GM23338 (cell line): ENCODE data around the gene RIT2. TPM values are rescaled to one million over a fixed set of nuclear protein-coding genes. Genes with fewer than 3 reads are reported as not detected.

Source experiments
- ATAC-seq: fragments of 200-7000 bp; cut with Tn5 transposase; 3 replicates; pipeline ENCODE4 v1.9.1; 2020
- DNase-seq: peaks from one replicate; pipeline ENCODE4 v3.0.0-alpha.2; 2015; ENCODE audit warnings: low spot score
- H2AFZ ChIP-seq: fragments of 200-600 bp; sonication (generic); 2 replicates; pipeline ENCODE4 v1.8.0; 2016; ENCODE audit warnings: antibody characterized with exemption, mild to moderate bottlenecking, moderate library complexity
- H3F3A ChIP-seq: fragments of 200-600 bp; sonication (generic); replicated peaks from 2 replicates; pipeline ENCODE4 v1.8.0; 2017; ENCODE audit warnings: antibody characterized with exemption, mixed run types, low read depth
- H3K27ac ChIP-seq: fragments of 200-600 bp; sonication (generic); 2 replicates; pipeline ENCODE4 v1.6.1; 2016; ENCODE audit warnings: low read depth
- H3K27me3 ChIP-seq: fragments of 200-600 bp; sonication (generic); 2 replicates; pipeline ENCODE4 v1.8.0; 2016; ENCODE audit warnings: mild to moderate bottlenecking, mixed run types, moderate library complexity; ENCODE audit not compliant: insufficient read depth
- H3K36me3 ChIP-seq: fragments of 200-600 bp; sonication (generic); 2 replicates; pipeline ENCODE4 v1.8.0; 2016; ENCODE audit warnings: mild to moderate bottlenecking; ENCODE audit not compliant: insufficient read depth
- H3K4me1 ChIP-seq: fragments of 200-600 bp; sonication (generic); 2 replicates; pipeline ENCODE4 v1.8.0; 2016; ENCODE audit warnings: mild to moderate bottlenecking, moderate library complexity; ENCODE audit not compliant: insufficient read depth
- H3K4me2 ChIP-seq: fragments of 200-600 bp; sonication (generic); 2 replicates; pipeline ENCODE4 v1.7.1; 2017; ENCODE audit warnings: mixed run types
- H3K4me3 ChIP-seq: fragments of 200-600 bp; sonication (generic); 2 replicates; pipeline ENCODE4 v1.6.1; 2016; ENCODE audit warnings: mixed run types
- H3K79me2 ChIP-seq: fragments of 200-600 bp; sonication (generic); replicated peaks from 2 replicates; pipeline ENCODE4 v1.8.0; 2017; ENCODE audit warnings: mild to moderate bottlenecking; ENCODE audit not compliant: insufficient read depth
- H3K9me2 ChIP-seq: fragments of 200-600 bp; sonication (generic); 2 replicates; pipeline ENCODE4 v1.8.0; 2017; ENCODE audit not compliant: insufficient read depth
- H4K20me1 ChIP-seq: fragments of 200-600 bp; sonication (generic); replicated peaks from 2 replicates; pipeline ENCODE4 v1.8.0; 2017; ENCODE audit warnings: mild to moderate bottlenecking; ENCODE audit not compliant: insufficient read depth
- H3K27ac Mint-ChIP-seq: 2 replicates; pipeline ENCODE4 v1.8.0; 2020; ENCODE audit warnings: inconsistent platforms, mild to moderate bottlenecking, moderate library complexity, mixed read lengths
- H3K27me3 Mint-ChIP-seq: 3 replicates; pipeline ENCODE4 v1.8.0; 2022; ENCODE audit warnings: low read depth, mild to moderate bottlenecking, moderate library complexity, mixed read lengths, inconsistent platforms; ENCODE audit not compliant: insufficient read depth, poor library complexity
- H3K36me3 Mint-ChIP-seq: 3 replicates; pipeline ENCODE4 v1.8.0; 2021; ENCODE audit warnings: low read depth, mild to moderate bottlenecking, inconsistent platforms, moderate library complexity, mixed read lengths
- H3K4me1 Mint-ChIP-seq: 3 replicates; pipeline ENCODE4 v1.8.0; 2020; ENCODE audit warnings: mild to moderate bottlenecking, inconsistent platforms, mixed read lengths
- H3K4me3 Mint-ChIP-seq: 3 replicates; pipeline ENCODE4 v1.8.0; 2021; ENCODE audit warnings: moderate library complexity, mild to moderate bottlenecking, inconsistent platforms, mixed read lengths
- H3K9me3 Mint-ChIP-seq: 3 replicates; pipeline ENCODE4 v1.8.0; 2020; ENCODE audit warnings: moderate library complexity, mild to moderate bottlenecking, inconsistent platforms, mixed read lengths
- CREB1 ChIP-seq: fragments of 250-450 bp; sonication (Bioruptor Pico); IDR thresholded peaks from 2 replicates; pipeline ENCODE4 v1.5.0; 2020; ENCODE audit warnings: low read depth, mild to moderate bottlenecking, moderate library complexity
- CTCF ChIP-seq, 2 experiments: fragments of 200-600 bp in 1 of 2; sonication (generic) in 1 of 2; conservative IDR thresholded peaks; 2 replicates each; pipeline versions ENCODE4 v1.5.1 to v1.6.1; 2016 to 2017; ENCODE audit warnings: antibody characterized with exemption in 2 of 2, low read depth in 2 of 2, mild to moderate bottlenecking in 2 of 2, moderate library complexity in 1 of 2
- ETS1 ChIP-seq: IDR thresholded peaks from 2 replicates; pipeline ENCODE4 v1.6.1; 2016; ENCODE audit warnings: antibody characterized with exemption
- EZH2 ChIP-seq: fragments of 200-600 bp; sonication (generic); IDR thresholded peaks from one replicate; pipeline ENCODE4 v1.8.0; 2017; ENCODE audit warnings: antibody characterized with exemption, mild to moderate bottlenecking, low read depth; ENCODE audit not compliant: unreplicated experiment
- EZH2phosphoT487 ChIP-seq: fragments of 200-600 bp; sonication (generic); IDR thresholded peaks from one replicate; pipeline ENCODE4 v1.8.1; 2018; ENCODE audit warnings: antibody characterized with exemption; ENCODE audit not compliant: unreplicated experiment
- JUNB ChIP-seq: IDR thresholded peaks from one replicate; pipeline ENCODE4 v1.6.1; 2016; ENCODE audit warnings: antibody characterized with exemption; ENCODE audit not compliant: unreplicated experiment
- NANOG ChIP-seq: IDR thresholded peaks from 2 replicates; pipeline ENCODE4 v1.6.1; 2016; ENCODE audit warnings: antibody characterized with exemption, borderline replicate concordance
- POLR2AphosphoS5 ChIP-seq: IDR thresholded peaks from 2 replicates; pipeline ENCODE4 v1.6.1; 2016; ENCODE audit warnings: antibody characterized with exemption, low read depth
- REST ChIP-seq: IDR thresholded peaks from one replicate; pipeline ENCODE4 v1.6.1; 2018; ENCODE audit warnings: antibody characterized with exemption; ENCODE audit not compliant: unreplicated experiment
- STAT1 ChIP-seq: IDR thresholded peaks from one replicate; pipeline ENCODE4 v1.6.1; 2016; ENCODE audit warnings: antibody characterized with exemption; ENCODE audit not compliant: unreplicated experiment
- ZNF114 ChIP-seq: fragments of 250-450 bp; sonication (Bioruptor Pico); IDR thresholded peaks from 2 replicates; pipeline ENCODE4 v1.5.0; 2020; ENCODE audit warnings: mild to moderate bottlenecking, moderate library complexity
- ZNF331 ChIP-seq: fragments of 250-450 bp; sonication (Bioruptor Pico); IDR thresholded peaks from 2 replicates; pipeline ENCODE4 v1.5.0; 2020; ENCODE audit warnings: low read depth, mild to moderate bottlenecking, moderate library complexity
- ZNF462 ChIP-seq: fragments of 250-450 bp; sonication (Bioruptor Pico); IDR thresholded peaks from 2 replicates; pipeline ENCODE4 v1.5.0; 2020; ENCODE audit warnings: mild to moderate bottlenecking, moderate library complexity
- polyA plus RNA-seq: library from polyadenylated mRNA; unstranded; fragments of >200 nt; fragmentation: Nextera tagmentation; extraction: Ambion mirVana; gene quantifications from 2 replicates; pipeline ENCODE4 v1.2.1, GENCODE V29; 2016
- total RNA-seq: library from RNA; depleted of rRNA; stranded (reverse); fragments of >200 nt; shearing (Covaris generic); gene quantifications from 2 replicates; pipeline ENCODE4 v1.2.3, GENCODE V29; 2014

Gene RIT2
- total and polyA plus RNA-seq, 2 experiments from 2014 or later, result 1.9 to 8.8 TPM

GRCh38 chr18:42941860-42942259 is 173.6 kb downstream of the RIT2 start:
- Histone ChIP-seq H3K27ac (no peak overlapping the region), H4K20me1 (no peaks in the 10 kb centered on the region), H3K4me1 (peaks cover 21% of the 10 kb centered on the region), H3K4me3 (no peak overlapping the region), H3K27me3 (no peaks in the 10 kb centered on the region), H3K79me2 (no peaks in the 10 kb centered on the region), H3K4me2 (no peak overlapping the region), H3K36me3 (no peaks in the 10 kb centered on the region), H2AFZ (no peak overlapping the region), H3F3A (no peaks in the 10 kb centered on the region), H3K9me2 (peaks cover 5% of the 10 kb centered on the region; the same call in 1 of the 2 replicates)
- Mint-ChIP-seq H3K4me3 (no peak overlapping the region), H3K4me1 (peaks cover 14% of the 10 kb centered on the region), H3K9me3 (peaks cover 2% of the 10 kb centered on the region; the same call in 1 of the 3 replicates), H3K36me3 (peaks cover 17% of the 10 kb centered on the region; the same call in 2 of the 3 replicates), H3K27ac (no peak overlapping the region), H3K27me3 (peaks cover 2% of the 10 kb centered on the region)
- no peak for TF ChIP-seq EZH2
- no peak for TF ChIP-seq ZNF331 (CRISPR knock-in tag)
- TF ChIP-seq ZNF462 (CRISPR knock-in tag), result no peak
- TF ChIP-seq NANOG, result no peak
- no peak for TF ChIP-seq REST
- no peak for TF ChIP-seq POLR2AphosphoS5
- TF ChIP-seq EZH2phosphoT487, result no peak
- TF ChIP-seq ZNF114 (CRISPR knock-in tag), result no peak
- TF ChIP-seq ETS1, result no peak
- no peak for TF ChIP-seq CREB1 (CRISPR knock-in tag)
- no peak for TF ChIP-seq STAT1
- no peak for TF ChIP-seq CTCF (conservative IDR thresholded peaks at IDR 0.05; ENCODE audit: low read depth in 2 of 2)
- TF ChIP-seq JUNB, result no peak
- ATAC-seq, result no peak
- no peak for DNase-seq
